HFF-Myc (cell line): ENCODE data around the gene VANGL1.

Experiments used
- DNase-seq: peaks from one replicate; pipeline ENCODE4 v3.0.0-alpha.2; 2011; ENCODE audit warnings: low read depth; ENCODE audit errors: extremely low read depth
- H3K4me3 ChIP-seq: replicated peaks from 2 replicates; pipeline ENCODE4 v1.5.1; 2011; ENCODE audit warnings: low read depth, mild to moderate bottlenecking, control low read depth, low read length
- TF ChIP-seq, protein P1 (sequence below): IDR thresholded peaks from 2 replicates; pipeline ENCODE4 v1.5.1; 2012; ENCODE audit warnings: mild to moderate bottlenecking, low read depth, low read length, control low read depth; ENCODE audit errors: missing control alignments

VANGL1 gene

DNA sequence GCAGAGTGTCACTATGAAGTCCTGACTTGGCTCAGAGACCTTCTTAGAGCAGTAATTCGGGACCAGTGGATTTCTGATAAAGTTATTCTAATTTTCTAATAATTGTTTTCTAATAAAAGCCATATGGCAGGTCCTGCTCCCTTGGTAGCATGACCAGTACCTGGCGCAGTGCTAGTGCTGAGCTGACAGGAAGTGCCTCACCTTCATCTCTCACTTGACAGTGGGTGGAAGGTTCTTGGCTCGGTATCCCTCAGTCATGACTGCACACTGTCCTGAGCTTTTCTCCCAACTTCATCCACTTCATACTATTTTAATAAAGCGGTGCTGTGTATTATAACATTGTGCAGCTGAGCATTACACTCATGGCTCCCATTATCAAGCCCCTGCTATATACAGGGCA lies 14.1 kb downstream of the VANGL1 start:
- DNase-seq, result no peak
- no peak overlapping the region for H3K4me3 ChIP-seq
- TF ChIP-seq, protein P1, sequence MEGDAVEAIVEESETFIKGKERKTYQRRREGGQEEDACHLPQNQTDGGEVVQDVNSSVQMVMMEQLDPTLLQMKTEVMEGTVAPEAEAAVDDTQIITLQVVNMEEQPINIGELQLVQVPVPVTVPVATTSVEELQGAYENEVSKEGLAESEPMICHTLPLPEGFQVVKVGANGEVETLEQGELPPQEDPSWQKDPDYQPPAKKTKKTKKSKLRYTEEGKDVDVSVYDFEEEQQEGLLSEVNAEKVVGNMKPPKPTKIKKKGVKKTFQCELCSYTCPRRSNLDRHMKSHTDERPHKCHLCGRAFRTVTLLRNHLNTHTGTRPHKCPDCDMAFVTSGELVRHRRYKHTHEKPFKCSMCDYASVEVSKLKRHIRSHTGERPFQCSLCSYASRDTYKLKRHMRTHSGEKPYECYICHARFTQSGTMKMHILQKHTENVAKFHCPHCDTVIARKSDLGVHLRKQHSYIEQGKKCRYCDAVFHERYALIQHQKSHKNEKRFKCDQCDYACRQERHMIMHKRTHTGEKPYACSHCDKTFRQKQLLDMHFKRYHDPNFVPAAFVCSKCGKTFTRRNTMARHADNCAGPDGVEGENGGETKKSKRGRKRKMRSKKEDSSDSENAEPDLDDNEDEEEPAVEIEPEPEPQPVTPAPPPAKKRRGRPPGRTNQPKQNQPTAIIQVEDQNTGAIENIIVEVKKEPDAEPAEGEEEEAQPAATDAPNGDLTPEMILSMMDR, result no peak

DNA sequence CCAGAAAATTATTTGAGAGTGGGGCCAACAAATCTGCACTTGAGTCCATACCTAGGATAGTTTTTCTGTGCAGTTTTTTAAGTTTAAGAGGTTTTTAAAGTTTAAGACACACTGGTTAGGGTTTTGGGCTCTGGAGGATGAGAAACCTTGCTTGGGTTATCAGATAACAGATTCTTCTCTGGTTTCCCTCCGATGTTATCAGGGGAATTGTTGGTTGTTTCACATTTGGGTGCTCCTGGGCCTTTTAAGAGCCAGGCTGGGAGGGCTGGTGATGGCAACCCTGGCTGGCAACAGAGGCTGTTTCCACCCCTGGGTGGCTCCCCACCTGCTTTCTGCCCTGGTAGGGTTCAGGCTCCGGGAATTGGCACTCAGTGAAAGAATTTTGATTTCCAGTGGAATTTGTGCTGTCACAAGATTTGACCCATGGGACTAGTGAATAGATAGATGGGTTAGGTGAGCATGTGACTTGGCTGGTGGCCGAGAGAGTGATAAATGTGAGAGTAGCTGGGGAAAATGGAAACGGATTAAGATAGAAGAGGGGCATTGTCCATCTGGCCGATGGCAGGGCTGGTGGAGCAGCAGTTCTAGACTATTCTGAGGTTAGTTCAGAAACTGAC lies 14.8 kb downstream of the VANGL1 start:
- TF ChIP-seq, protein P1, result no peak
- H3K4me3 ChIP-seq, result no peak overlapping the region
- DNase-seq, result no peak

DNA sequence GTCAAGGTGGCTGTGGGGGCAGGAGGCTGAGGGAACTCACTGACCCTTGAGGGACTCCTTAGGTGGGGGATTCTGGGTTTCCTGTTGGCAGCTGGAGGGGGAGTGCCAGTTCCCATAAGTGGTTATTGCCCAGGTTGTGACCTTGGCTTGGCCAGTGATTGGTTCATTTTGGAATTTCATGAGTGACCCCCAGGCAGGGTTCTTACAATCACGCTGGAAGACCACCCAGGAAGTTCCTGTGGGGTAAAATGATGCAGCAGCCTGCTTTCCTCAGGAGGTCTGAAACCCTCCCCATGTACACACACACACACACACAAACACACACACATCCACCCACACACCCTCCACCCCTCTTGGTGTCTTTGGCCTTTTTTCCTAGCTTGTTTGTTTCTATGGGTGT lies 16.9 kb downstream of the VANGL1 start:
- TF ChIP-seq, protein P1, result no peak

DNA sequence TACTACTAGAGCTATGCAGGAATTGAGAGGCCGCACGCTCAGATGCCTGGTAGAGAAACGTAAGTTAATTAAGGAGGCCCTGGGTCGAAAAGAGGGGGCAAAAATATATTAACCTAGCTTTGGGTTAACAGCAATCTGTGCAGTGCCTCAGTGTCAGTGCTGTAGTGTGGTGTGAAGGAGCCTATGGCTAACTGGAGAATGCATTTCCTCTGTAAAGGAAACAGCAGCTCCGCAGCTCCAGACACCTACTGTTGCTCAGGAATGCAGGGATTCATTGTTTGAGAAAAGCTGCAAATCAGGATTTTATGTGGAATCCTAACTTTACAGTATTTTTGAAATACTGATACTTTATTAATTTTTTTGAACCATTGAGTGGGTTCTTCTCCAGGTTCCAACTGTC lies 18.4 kb downstream of the VANGL1 start:
- no peak overlapping the region for H3K4me3 ChIP-seq
- TF ChIP-seq, protein P1, result no peak
- no peak for DNase-seq

More for the DNA sequence above, 16.9 kb downstream of the VANGL1 start:
- no peak overlapping the region for H3K4me3 ChIP-seq
- DNase-seq, result no peak

DNA sequence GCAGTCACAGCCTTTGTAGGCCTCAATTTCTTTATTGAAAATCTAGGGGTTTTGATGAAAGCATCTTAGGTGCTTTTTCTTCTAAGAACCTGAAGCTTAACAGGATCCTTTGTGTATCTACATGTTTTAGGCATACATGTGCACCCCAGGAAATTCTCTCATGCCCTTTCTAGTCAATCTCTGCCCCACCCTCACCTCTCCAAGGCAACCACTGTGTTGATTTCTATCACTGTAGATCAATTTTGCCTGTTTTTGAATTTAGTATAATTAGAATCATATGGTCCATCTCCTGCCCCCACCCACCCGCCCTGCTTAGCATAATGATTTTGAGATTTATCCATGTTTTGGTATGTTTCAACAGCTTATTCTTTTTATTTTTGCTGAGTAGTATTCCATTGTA lies 19.4 kb downstream of the VANGL1 start:
- no peak overlapping the region for H3K4me3 ChIP-seq
- DNase-seq, result no peak
- TF ChIP-seq, protein P1, result no peak

DNA sequence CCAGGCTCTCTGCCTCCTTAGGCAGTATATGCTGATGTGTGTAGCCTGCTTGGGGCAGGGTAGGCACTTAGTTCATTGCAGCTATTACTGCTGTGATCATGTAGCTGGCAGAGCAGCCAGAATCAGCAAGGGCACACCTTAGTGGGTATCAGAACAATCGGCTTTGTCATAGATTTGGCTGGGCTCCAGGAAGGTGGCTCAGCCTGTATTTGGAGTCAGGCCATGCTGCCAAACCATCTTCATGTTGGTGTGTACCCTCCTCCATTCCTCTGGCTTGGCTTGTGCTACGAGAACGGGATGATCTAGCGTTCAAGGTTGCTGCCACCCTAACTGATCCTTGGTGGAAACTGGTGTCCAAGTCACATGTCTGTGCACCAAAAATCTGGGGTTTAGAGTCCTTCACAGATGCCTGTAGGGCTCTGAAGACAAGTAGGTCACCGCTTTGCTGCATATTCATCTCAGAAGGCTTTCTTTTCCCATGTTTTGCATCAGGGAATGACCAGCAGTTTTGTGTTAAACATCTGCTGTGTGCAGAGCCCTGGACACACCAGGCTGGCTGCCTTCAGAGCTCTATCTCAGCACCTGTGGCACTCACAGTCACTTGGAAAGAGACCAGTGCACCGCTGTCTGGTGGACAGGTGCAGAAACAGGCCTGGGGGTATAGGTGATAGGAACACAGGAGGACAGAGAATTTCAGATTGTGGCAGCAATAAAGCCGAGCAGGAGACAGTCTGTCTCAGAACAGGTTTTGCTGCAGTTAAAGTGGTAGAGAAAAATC lies 23.7 kb downstream of the VANGL1 start:
- H3K4me3 ChIP-seq, result no peak overlapping the region
- no peak for DNase-seq
- TF ChIP-seq, protein P1, result no peak
